Stimulated activated CD4-positive, alpha-beta T cell treated with anti-CD3 and anti-CD28 coated beads, Interleukin-1b, Interleukin-23, amount 100 ng/mL, for 4 hours (primary cell): ENCODE data around the gene PDCD7.
"Not testable (repeated sequence)": the region's sequence is repeated elsewhere in the genome, so short reads cannot be mapped to it uniquely, and the experiment has no call there.

Source experiments
- DNase-seq, 2 donors: peaks; one replicate each; pipeline ENCODE4 v3.0.0-alpha.2; 2020; ENCODE audit warnings: low read depth in 2 of 2

The PDCD7 gene

DNA sequence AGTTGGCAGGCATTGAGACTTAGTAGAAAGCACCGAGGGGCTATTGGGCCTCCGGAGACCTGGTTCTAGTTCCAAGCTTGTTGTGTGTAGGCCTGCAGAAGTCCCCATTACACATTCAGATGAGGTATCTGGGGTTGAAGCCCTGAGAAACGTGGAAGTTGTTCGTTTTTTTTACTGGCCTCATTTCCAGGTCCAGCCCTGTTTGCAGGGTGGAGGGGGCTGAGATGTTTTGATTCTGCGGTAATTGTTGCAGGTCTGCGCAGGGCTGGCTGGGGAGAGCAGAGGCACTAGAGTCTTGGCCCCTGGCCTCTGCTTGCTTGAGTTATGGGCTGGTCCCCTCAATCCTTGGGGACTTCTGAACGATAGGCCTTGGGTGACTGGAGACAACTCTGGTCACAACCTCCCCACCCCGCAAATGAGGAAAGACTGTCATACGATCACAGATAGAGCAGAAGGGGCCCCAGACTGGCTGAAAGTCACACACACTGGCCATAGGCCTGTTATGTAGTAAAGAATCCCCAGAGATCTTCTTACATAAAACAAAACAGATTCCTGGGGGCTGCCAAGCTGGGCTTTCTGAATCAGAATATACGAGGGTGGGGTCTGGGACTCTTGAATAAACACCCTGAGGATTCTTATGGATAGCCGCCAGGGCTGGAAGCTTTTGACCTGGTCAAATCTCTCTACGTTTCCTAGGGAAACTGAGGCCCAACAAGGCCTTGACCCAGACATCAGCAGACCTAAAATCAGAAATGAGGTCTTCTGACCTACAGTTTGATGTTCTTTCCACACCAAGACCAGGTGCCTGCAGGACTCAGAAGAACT lies 41.5 kb downstream of the PDCD7 start:
- no peak for DNase-seq

DNA sequence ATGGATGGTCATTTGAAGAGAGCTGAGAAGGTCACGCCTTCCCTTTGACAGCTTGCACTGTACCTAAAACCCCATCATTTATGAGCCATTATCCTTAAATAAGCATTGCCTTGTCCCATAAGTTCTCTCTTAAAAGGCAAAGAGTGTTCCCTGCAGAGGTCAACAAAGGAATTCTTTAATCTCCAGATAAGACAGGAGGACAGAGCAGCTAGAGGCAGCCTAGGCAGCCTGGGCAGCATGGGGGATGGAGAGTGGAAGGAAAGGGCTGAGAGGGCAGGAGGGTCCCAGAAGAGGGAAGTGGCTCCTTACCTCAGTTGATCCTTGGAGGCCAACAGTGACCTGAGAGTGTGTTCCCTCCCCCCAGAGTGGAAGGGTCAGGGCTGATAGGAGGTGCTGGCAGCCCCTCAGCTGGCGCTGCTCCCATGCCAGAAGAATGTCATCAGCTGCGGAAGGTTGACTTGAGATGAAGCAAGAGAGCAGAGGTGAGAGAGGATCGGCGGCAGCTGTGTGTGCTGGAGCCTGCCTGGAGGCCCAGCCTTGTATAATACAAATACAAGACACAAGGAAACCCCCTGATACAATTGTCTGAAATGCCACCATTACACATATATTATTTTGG lies 44.3 kb downstream of the PDCD7 start:
- DNase-seq, result no peak

DNA sequence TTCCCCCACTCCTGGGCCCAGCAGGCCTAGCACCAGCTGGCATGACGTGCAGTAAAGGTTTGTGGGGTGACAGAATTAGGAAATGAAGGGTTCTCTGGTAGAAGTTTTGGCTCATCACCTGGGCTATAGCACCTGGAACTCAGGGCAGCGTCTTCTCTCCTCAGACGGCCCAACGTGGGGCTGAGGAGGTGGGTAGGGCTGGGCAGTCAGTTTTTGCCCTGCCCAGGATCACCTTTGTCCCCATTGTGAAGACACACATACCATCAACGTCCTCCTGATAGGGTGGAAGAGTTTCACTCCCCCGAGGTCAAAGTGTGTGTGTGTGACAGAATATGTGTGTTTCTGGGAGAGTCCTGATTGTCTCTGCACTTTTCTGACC lies 45.0 kb downstream of the PDCD7 start:
- no peak for DNase-seq

DNA sequence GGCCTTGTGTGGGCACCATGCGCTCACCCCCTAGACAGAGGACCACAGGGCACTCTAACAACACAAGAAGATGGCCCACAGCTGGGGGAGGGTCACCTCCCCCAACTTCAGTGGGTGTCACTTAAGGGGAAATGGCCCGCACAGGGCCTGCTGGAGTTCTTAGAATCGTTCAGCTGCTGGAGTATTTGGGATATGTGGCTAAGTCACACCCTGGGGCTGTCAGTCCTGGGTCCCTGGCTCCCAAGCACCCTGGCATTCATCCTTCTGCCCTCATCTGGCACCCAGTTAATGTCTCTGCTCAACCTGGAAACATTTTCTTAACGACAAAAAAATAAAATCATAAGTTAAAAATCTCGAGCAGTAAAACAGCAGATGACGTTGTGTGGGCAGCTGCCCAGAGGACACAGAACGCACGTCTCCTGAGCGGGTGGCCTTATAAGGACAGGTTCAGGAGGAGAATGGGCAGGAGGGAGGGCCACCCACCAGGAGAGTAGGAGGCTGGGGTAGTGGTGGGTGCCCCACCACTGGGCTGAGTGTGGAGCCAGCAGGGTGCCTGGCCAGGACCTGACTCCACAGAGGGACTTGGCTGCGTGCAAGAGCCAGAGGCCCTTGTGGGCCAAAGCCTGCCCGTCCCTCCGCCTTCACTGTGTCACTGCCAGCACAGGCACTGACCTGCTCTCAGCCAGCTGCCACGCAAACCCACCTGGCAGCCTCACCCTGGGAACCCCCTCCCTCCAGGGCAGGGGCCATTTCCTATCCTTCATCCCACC lies 45.5 kb downstream of the PDCD7 start:
- no peak for DNase-seq

DNA sequence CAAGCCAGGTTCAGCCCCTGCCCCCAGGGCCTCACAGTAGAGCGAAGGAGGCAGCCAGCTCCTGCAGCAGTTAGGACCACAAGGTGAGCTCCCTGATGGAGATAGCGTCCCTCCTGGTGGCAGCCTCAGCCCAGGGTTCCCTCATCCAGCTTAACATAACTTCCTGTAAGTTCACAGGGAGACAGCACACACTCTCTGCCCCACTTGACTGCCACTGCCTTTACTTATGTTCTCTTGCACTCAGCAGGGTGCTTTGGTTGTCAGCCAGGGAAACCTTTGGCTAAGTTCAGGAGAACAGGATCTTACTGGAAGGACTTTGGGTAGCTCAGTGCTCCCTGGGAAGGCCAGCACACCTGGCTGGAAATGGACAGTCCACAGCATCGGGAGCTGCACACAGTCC lies 46.2 kb downstream of the PDCD7 start:
- DNase-seq, result no peak

DNA sequence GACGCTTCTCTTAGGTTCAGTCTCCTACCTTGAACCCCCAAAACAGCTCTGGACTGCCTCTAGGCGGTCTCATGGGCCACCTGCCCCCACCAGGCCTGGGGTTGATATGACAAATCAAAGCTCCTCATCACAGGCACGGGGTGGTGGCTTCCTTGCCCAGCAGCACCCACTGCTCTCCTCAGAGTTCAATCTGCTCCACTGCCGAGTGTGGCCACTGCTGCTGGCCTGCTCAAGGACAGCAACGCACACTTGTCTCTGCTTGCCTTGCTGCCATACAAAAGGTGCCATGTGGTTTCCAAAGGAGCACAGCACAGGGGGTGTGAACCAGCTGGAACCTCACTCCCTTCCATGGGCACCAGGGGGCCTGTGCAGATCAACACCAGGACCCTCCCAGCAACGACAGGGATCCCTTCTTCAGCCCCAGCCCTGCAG lies 46.9 kb downstream of the PDCD7 start:
- no peak for DNase-seq

DNA sequence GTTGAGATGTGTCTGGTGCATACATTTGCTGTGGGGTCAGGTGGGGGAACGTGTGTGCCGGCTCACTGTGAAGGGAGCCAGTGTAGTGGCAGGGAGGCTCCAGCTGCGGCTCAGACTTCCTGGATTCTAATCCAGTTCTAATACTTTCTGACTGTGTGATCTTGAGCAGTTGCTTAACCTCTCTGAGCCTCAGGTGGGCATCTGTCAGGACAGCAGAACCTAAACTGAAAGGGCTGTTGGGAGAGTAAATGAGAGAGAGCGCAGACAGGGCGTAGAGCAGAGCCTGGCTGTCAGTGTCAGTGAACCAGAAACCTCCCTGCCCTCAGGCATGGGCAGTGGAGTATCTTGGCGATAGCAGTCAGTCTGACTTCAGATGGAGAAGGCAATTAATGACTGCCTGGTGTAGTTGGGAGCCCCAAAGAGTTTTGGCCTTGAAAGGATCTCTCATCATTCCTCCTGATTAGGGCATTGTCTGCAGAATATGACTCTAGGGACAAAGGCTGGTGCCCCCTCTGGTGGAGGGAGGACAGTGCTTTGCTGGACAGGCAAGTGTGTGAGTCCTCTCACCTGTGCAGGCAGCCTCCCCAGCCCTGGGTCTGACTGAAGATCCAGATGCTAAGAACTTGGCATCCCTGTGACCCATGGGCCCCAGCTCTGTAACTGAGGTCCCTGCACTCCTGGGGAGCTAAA lies 47.5 kb downstream of the PDCD7 start:
- DNase-seq, result no peak

DNA sequence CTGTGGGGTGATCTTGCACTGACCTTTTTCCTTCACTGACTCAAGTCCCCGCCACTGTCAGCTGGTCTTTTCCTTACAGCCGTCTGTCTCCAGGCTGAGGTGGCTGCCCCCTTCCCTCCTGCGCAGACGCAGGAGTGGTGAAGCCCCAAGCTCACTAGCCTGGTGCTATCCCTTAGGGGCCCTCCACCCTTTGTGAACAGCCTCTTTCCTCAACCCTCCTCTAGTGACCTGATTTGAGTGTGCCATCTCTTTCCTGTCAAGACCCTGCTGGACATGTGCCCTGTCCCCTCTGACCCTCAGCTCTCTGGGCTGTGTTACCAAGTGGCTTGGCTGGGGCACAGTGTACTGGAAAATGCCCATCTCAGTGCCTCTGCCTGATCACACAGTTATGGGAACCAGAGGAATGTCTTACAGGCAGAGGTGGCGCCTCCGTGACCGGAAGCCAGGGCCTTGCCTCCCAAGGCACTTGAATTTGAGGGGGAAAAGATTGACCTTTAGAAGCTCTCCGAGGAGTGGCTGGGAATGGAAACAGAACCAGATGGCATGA lies 48.3 kb downstream of the PDCD7 start:
- no peak for DNase-seq

DNA sequence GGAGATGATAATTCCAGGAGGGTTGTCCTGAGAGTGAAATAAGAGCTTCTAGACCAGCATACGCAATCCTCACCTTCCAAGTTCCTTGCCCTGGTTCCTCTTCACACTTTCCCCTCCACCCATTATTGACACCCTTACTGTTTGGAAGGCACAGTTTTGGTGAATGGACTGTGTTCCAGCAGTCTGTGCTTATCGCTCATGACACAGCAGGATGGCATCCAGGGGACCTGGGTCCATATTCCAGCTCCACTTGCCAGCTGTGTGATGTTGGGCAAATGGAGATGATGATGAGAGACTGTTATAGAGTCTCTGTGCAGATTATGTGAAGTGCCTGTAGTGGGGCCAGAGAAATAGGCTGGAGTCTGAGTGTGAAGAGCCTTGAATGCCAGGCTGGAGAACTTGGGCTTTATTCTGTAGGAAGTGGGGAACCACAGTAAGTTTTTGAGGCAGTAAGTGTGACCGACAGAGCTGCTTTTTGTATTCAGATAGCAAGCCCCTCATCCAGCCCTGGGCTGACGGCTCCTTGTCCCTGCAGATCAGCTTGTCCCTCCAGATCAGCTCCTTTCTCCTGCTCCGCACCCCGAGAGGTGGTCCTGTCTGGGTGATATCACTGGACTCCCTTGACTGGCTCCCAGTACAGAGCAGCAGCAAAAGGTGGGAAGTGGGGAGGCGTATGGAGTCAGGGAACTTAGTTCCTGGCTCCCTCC lies 49.0 kb downstream of the PDCD7 start:
- no peak for DNase-seq

DNA sequence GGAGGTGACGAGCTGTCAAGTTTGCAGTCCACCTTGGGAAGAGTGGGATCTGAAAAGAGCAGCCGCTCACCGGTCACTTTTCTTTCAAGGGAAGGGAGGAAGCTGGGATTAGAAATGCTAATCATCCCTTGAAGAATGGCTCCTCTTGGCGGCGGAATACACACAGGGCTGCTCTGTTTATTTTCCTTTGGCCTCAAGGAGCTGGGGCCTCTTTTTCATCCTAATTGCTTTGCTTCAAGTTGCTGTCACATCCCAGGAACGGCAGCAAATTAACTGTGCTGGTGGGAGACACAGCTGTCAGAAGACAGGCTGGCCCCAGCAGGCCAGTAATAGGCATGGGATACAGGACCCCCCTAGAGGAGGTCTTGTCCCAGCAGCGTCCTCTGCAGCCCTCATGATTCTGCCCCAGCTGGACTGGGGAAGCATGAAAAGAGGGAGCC lies 50.3 kb downstream of the PDCD7 start:
- DNase-seq, result no peak

DNA sequence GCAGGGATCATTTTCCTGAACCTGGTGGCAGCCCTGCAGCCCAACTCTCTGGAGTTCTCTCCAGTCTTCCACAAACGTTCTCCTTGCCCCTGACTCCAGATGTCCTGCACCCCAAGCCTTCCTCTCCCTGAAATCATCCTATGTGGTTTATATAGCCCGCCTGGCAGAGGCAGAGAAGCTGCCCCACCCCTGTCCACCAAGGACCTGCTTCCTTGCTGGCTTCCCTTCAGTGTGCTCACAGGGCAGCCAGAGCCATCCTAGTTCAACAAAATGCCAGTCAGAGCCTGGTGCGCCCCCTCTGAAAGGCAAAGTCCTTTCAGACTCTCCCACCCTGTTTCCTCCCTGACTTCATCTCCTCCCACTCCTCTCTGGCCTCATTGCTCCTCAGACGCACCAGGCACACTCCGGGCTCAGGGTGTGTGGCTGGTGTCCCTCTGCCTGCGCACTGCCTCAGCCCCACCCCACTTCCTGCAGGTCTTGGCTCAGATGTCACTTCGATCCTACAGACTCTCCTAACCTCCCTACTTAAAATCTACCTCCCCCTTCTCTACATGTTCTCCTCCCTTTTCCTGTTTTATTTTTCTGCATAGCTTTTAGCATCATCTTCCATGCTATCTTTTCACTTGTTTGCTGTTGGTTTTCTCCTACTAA lies 51.2 kb downstream of the PDCD7 start:
- DNase-seq, result no peak

DNA sequence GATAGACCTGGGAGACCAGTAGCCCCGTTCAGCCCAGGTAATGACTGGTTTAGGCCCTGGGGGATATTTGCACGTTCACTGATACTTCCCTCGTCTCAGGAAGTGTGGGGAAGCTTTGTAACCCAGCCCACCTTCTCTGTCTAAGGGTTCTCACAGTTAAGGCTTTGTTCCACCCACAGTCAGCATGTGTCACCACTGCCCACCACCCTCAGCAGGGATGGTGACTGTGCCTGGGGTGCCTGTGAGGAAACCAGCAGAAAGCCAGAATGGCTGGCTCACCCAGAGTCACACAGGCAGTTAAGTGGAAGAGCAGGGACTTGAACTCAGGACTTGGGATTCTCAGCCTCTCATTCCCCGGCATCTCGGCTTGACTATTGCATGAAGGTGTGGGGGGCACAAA lies 51.9 kb downstream of the PDCD7 start:
- DNase-seq, result no peak

DNA sequence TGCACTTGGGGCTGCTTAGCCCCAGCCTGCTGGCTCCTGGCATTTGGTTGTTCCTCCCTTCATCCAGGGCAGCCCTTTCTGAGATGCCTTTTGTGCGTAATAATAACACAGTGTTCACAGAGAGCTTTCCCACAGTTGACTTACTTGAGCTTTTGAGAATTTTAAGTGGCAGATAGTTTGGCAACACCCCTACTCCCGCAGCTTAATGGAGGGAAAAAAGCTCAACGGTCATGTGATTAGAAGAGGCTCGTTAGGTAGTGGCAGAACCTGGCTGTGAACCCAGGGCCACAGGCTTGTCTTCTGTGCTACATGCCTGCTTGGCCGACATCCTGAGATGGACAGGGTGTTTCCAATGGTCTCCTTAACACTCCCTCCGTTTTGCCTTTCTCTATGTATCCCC lies 52.3 kb downstream of the PDCD7 start:
- no peak for DNase-seq

DNA sequence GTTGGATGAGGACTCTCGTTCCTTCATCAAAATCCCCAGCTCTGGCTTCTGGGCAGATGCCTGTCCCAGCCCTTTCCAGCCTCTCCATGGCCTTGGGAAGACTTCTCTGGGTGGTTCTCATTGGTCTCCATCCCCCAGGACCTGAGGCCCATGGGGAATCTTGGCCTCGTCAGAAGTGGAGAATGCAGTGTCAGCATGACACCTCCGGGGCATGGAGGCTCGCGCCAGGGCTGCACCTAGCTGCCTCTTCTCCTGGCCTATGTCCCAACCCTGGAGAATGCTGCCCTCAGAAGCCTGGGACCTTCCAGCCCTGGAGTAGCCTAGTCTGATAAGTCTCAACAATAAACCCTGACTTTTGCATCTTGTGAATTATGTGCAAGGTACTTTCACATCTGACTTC lies 54.0 kb downstream of the PDCD7 start:
- no peak for DNase-seq

DNA sequence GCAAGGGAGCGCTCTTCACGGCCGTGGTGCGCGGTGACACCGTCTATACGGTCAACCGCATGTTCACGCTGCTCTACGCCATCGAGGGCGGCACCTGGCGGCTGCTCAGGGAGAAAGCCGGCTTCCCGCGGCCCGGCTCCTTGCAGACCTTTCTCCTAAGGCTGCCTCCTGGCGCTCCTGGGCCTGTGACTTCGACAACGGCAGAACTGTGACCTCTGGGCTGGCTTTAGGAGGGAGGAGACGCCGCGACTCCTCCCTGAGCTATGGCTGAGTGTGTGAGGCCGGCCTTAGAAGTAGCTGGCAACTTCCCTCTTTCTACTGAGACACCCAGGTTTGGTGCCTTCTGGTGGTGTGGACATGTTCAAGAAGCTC lies 55.6 kb downstream of the PDCD7 start:
- peak; percentile 22 to 56 for DNase-seq

DNA sequence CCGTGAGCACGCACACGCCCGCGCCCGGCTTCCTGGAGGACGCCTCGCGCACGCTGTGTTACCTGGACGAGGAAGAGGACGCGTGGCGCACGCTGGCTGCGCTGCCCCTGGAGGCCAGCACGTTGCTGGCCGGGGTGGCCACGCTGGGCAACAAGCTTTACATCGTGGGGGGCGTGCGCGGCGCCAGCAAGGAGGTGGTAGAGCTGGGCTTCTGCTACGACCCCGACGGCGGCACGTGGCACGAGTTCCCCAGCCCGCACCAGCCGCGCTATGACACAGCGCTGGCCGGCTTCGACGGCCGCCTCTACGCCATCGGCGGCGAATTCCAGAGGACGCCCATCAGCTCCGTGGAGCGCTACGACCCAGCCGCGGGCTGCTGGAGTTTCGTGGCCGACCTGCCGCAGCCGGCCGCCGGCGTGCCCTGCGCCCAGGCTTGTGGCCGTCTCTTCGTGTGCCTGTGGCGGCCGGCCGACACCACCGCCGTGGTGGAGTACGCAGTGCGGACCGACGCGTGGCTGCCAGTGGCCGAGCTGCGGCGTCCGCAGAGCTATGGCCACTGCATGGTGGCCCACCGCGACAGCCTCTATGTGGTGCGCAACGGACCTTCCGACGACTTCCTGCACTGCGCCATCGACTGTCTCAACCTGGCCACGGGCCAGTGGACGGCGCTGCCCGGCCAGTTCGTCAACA lies 56.2 kb downstream of the PDCD7 start:
- no peak for DNase-seq

DNA sequence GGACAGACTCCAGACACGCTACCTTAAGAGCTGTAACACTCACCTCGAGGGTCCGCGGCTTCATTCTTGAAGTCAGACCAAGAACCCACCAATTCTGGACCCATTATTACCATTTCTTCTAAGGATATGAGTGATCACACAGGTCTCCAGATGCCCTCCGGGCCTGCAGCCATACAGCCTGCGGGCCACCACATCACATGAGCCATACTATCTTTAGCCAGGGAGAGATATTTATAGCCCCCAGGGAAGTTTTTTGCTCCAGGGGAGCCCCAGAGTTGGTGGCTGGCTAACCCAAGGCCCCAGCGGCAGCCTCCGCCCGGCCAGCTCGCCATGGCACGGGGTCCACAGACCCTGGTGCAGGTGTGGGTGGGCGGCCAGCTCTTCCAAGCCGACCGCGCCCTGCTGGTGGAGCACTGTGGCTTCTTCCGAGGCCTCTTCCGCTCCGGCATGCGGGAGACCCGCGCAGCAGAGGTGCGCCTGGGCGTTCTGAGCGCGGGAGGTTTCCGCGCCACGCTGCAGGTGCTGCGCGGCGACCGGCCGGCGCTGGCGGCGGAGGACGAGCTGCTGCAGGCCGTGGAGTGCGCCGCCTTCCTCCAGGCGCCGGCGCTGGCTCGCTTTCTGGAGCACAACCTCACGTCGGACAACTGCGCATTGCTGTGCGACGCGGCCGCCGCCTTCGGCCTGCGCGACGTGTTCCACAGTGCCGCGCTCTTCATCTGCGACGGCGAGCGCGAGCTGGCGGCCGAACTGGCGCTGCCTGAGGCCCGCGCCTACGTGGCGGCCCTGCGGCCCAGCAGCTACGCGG lies 56.9 kb downstream of the PDCD7 start, which contains the start of gene KBTBD13:
Gene KBTBD13, plus strand, starts transcription at position 261 of the 805 bp plus-strand sequence. Its CDS starts 70 bp downstream, at position 331.
- DNase-seq, result no peak

DNA sequence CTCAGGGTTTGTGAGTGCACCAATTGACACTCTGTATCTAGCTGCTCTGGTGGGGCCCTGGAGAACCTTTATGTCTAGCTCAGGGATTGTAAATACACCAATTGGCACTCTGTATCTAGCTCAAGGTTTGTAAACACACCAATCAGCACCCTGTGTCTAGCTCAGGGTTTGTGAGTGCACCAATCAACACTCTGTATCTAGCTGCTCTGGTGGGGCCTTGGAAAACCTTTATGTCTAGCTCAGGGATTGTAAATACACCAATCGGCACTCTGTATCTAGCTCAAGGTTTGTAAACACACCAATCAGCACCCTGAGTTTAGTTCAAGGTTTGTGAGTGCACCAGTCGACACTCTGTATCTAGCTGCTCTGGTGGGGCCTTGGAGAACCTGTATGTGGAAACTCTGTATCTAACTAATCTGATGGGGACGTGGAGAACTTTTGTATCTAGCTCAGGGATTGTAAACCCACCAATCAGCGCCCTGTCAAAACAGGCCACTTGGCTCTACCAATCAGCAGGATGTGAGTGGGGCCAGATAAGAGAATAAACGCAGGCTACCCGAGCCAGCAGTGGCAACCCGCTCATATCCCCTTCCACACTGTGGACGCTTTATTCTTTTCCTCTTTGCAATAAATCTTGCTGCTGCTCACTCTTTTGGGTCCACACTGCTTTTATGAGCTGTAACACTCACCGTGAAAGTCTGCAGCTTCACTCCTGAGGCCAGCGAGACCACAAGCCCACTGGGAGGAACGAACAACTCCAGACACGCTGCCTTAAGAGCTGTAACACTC lies 57.8 kb downstream of the PDCD7 start:
- DNase-seq, result not testable (repeated sequence)
